Spleen (tissue), 7 donors: ENCODE data around the gene ZMYND15.

ENCODE experiments used
- CTCF ChIP-seq, 11 experiments: fragments of 200-600 bp in 7 of 11; fragments of 450-650 bp in 4 of 11; sonication (generic) in 4 of 11; IDR thresholded peaks in 8 of 11; conservative IDR thresholded peaks in 3 of 11; 1 replicate in 7 of 11; 2 replicates in 4 of 11; pipeline versions ENCODE4 v1.4.0 to v1.8.0; 2016 to 2021; ENCODE audit warnings: antibody characterized with exemption in 11 of 11, inconsistent platforms in 4 of 11, mild to moderate bottlenecking in 1 of 11
- POLR2A ChIP-seq, 3 donors: fragments of 450-650 bp; IDR thresholded peaks; one replicate each; pipeline ENCODE4 v1.5.1; 2017; ENCODE audit warnings: antibody characterized with exemption in 3 of 3, mild to moderate bottlenecking in 1 of 3
- POLR2AphosphoS5 ChIP-seq, 3 donors: sonication (generic); formaldehyde crosslinking; IDR thresholded peaks; one replicate each; pipeline ENCODE4 v1.5.1; 2017; ENCODE audit warnings: antibody characterized with exemption in 3 of 3
- donor health status: DM: no; HTN: no; CAD: no; lungs with moderate emphysema.
- donor health status: DM: no; HTN: no; CAD: no.
- donor health status: DM: no; HTN: no; CAD: no.

GRCh38 chr17:4744999-4745969 is 5.7 kb downstream of the ZMYND15 start:
- TF ChIP-seq POLR2A (IDR thresholded peaks at IDR 0.05) (no peak), CTCF (IDR thresholded peaks at IDR 0.05 in 8 of 11, conservative IDR thresholded peaks at IDR 0.05 in 3 of 11) (no peak), POLR2AphosphoS5 (IDR thresholded peaks at IDR 0.05) (no peak)
